NCI-H69 (cell line): ENCODE measurements around the gene SFMBT1.

Experiments used
- DNase-seq: peaks from one replicate; lab custom pipeline; 2025; lab: John Stamatoyannopoulos, UW

SFMBT1 gene

GRCh38 chr3:52990637-52991036 is 55.2 kb downstream of the SFMBT1 start:
- no peak for DNase-seq

GRCh38 chr3:52986938-52987337 is 58.9 kb downstream of the SFMBT1 start:
- DNase-seq = peak; percentile 20

GRCh38 chr3:52986049-52986448 is 59.8 kb downstream of the SFMBT1 start:
- DNase-seq = no peak

- DNase-seq = no peak
These were observed 62.0 kb downstream of the SFMBT1 start for GRCh38 chr3:52983828-52984227.

GRCh38 chr3:52983336-52983807 is 62.5 kb downstream of the SFMBT1 start:
- DNase-seq = no peak

- no peak for DNase-seq
These were observed 63.0 kb downstream of the SFMBT1 start for GRCh38 chr3:52982839-52983238.

GRCh38 chr3:52979190-52979983 is 66.5 kb downstream of the SFMBT1 start:
- DNase-seq = no peak

- peak; percentile 19 for DNase-seq
These were observed 67.6 kb downstream of the SFMBT1 start for GRCh38 chr3:52978109-52978754.

GRCh38 chr3:52973806-52974205 is 72.1 kb downstream of the SFMBT1 start:
- no peak for DNase-seq

- DNase-seq = no peak
These were observed 74.0 kb downstream of the SFMBT1 start for GRCh38 chr3:52971895-52972294.

GRCh38 chr3:52967398-52967797 is 78.5 kb downstream of the SFMBT1 start:
- no peak for DNase-seq

GRCh38 chr3:52962160-52962559 is 83.7 kb downstream of the SFMBT1 start:
- no peak for DNase-seq

GRCh38 chr3:52959773-52960172 is 86.1 kb downstream of the SFMBT1 start:
- no peak for DNase-seq

GRCh38 chr3:52939600-52939999 is 106.3 kb downstream of the SFMBT1 start:
- no peak for DNase-seq

- DNase-seq = peak; percentile 50
These were observed 111.0 kb downstream of the SFMBT1 start for GRCh38 chr3:52934630-52935530.

- no peak for DNase-seq
These were observed 114.0 kb downstream of the SFMBT1 start for GRCh38 chr3:52931889-52932288.

- DNase-seq = no peak
These were observed 114.5 kb downstream of the SFMBT1 start for GRCh38 chr3:52931328-52931727.

GRCh38 chr3:52930748-52931147 is 115.1 kb downstream of the SFMBT1 start:
- DNase-seq = no peak

GRCh38 chr3:52926554-52926953 is 119.3 kb downstream of the SFMBT1 start:
- DNase-seq = no peak

- no peak for DNase-seq
These were observed 120.2 kb downstream of the SFMBT1 start for GRCh38 chr3:52925405-52926313.

GRCh38 chr3:52923963-52924362 is 121.9 kb downstream of the SFMBT1 start:
- DNase-seq = no peak
